Left ventricle myocardium superior (tissue), 1 donor: Measurements from ENCODE around the gene RPS15. TPM values are rescaled to one million over a fixed set of nuclear protein-coding genes. Genes with fewer than 3 reads are reported as not detected.
A peak's percentile ranks its signal among the peaks of the same experiment; 100 is the strongest.
"Not testable (repeated sequence)": the region's sequence is repeated elsewhere in the genome, so short reads cannot be mapped to it uniquely, and the experiment has no call there.

Source experiments
- ATAC-seq: fragments of 200-7000 bp; cut with Tn5 transposase; one replicate; pipeline ENCODE4 v1.9.1; 2020; ENCODE audit warnings: mild to moderate bottlenecking, moderate library complexity
- DNase-seq: peaks from one replicate; pipeline ENCODE4 v3.0.0-alpha.2; 2020
- intact Hi-C: fragments of 100-400 bp; cut with micrococcal nuclease; formaldehyde crosslinking; loops from one replicate; pipeline ENCODE4 v1.11.0; 2022
- total RNA-seq: library from RNA; stranded (reverse); fragmentation: NEBNext Ultra II Directional; extraction: Animal tissue kit (Norgen Biotek cat#: 25700); gene quantifications from one replicate; pipeline ENCODE4 v1.2.1, GENCODE V29; 2021
- donor health status: DM: no; HTN: yes; CAD: no; lungs with severe emphysema.

The RPS15 gene
- total RNA-seq, 1 donor from 2014 or later, result 625 TPM

DNA sequence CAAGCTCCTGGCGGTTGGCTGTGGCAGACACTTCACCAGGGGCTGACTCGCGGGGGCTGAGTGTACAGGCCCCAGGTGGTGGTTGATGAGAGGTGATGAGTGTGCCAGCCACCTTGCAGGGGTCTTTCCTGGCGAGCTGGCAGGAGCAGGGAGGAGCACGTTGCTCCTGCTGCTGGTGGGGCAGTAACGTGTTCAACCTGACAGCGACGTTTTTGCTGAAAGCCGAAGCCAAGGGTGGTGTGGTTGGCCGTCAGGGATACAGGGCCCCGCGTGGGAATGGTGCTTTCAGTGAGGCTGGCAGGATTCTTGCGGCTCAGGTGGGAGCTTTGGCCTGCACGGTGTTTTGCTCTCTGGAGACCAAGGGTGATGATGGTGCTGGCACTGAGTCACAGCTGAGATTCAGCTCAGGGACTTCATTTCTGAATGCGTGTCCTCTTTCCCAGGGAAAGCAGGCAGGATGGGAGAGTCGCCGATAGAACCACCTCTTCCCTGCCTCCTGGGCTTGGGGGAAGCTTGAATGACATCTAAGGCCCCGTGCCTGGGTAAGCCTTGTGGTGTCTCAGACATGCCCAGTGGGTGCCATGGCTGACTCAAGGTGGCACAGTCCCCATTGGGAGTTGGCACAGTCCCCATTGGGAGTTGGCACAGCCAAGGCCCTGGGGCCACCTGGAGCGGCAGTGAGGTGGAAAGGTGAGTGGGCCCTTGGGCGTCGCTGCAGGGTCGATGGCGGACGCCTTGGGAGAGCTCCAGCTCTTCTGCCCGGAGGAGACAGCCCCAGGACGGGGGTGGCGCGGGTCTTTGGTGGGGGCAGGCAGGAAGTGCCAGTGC, 22.0 kb upstream of the RPS15 start:
- DNase-seq, result no peak
- ATAC-seq, result no peak
- intact Hi-C loops, result no loop called here

DNA sequence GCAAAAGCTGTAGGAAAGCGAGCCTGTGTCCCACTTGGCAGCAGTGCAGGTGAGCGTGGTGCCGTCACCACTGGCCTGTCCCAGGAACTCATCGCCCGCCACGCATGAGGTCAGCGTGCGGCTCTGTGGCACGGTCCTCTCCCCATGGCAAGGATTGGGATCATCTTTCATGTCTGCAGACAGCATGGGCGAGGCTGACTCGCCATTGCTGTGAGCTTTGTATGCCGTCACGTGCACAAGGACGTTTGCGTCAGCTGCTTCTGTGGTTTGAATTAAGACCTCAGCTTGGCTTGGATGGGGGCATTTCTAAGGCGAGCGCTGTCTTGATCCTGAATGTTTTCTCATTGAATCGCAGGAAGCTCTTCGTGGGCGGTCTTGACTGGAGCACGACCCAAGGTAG, 21.1 kb upstream of the RPS15 start:
- intact Hi-C loops, result no loop called here
- DNase-seq, result no peak
- ATAC-seq, result no peak

DNA sequence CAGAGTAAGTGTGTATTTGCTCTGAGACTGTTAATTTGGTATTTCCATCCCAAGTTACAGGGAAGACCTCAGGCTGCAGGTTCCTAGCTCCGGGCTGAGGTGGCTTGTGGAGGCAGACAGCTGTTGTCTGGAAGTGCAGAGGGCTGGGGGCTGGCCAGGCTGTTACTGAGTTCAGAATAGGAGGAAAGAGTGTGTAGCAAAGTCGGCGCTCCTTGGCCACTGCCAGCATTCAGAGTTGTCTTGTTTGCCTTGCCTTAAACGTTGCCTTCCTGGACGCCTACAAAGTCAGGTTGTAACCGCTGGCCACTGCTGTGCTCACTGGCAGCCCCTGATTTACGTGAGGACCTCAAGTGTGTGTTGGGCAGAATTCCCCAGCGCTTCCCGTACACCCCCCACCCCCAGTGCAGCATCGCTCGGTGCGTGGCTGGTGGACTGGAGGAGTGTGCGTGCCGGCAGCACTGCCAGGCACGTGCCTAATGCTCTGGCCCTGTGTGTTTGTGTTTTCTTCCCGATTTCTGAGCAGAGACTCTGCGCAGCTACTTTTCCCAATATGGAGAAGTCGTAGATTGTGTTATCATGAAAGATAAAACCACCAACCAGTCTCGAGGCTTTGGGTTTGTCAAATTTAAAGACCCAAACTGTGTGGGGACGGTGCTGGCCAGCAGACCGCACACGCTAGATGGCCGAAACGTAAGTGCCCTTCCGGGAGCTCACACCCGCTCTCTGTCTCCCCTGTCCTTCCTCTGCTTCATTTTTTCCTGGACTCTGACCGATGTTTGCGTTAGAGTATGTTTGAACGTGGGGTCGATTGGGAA, 20.3 kb upstream of the RPS15 start:
- intact Hi-C loops, result no loop called here
- ATAC-seq, result peak; percentile 18
- DNase-seq, result no peak

DNA sequence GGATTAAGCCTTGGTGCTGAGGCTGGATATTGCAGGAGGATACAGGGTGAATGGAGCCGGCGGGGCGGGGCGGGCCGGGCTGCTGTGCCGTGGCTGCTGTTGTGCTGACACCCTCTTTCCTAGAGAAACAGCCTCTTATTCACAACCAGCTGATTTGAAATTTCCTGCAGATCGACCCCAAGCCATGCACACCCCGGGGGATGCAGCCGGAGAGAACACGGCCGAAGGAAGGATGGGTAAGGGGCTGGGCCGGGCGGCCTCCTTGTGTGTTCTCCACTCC, 19.8 kb upstream of the RPS15 start:
- no peak for DNase-seq
- intact Hi-C loops, result no loop called here
- ATAC-seq, result peak; percentile 1

DNA sequence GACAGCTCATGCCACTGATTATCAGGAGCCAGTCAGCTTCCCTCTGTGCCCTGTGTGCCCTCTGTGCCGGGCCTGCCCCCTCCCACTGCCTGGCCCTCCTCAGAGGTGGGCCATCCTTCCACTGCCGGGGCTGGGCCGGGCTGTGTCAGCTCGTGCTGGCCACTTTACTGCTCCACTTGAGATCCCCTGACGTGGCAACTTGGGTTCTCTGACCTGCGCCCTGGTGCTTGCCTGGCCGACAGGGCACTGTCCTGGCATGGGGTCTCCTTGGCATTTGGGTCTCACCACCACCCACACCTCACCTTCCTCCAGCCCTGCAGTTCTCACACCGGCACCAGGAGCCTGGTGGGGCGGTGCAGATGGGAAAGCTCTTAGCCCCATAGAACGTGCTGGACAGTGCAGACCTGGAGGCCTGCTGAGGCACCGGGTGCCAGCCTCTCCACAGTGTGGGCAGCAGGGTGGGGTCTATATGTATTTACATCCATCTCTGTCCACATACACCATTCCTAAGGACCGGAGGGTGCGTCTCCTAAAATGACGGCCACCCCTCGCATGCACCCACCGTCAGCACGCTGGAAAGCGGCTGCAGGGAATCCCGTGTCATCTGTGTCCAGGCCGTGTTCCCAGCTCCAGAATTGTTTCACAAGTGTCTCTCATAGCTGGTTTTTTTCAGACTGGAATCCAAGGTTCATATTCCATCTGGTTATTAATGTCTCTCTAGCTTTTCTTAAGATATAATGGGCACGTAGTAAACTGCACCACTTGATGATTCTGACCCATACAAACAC, 19.1 kb upstream of the RPS15 start:
- intact Hi-C loops, result no loop called here
- ATAC-seq (peak; percentile 69), DNase-seq (peak; percentile 46)

DNA sequence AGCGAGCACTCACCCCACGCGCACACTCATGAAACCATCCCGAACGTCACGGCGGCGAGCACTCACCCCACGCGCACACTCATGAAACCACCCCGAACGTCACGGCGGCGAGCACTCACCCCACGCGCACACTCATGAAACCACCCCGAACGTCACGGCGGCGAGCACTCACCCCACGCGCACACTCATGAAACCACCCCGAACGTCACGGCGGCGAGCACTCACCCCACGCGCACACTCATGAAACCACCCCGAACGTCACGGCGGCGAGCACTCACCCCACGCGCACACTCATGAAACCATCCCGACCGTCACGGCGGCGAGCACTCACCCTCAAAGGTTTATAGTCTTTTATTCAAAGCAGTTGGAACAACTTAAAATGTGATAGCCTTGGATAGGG, 18.1 kb upstream of the RPS15 start:
- ATAC-seq, intact Hi-C loops, DNase-seq: not testable (repeated sequence)

DNA sequence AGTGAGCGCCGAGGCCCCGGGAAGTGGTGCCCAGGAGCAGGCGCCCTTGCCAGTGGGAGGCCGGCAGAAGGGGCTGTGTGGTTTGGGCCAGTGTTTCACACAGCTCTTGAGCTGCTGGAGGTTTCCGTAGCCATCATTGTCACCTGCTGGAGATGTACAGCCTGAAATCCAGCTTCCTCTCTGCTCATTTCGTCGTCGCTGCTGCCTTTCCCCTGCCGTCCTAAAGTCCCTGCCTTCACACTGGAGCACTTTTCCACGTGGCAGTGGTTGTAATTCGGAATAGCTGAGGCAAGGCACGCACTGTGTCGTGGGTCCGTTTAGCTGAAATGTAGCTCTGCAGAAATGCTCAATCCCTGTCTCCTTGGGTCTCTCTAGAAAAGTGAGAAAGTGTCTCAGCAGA, 17.6 kb upstream of the RPS15 start:
- ATAC-seq (no peak), DNase-seq (no peak)
- intact Hi-C loops, result no loop called here

DNA sequence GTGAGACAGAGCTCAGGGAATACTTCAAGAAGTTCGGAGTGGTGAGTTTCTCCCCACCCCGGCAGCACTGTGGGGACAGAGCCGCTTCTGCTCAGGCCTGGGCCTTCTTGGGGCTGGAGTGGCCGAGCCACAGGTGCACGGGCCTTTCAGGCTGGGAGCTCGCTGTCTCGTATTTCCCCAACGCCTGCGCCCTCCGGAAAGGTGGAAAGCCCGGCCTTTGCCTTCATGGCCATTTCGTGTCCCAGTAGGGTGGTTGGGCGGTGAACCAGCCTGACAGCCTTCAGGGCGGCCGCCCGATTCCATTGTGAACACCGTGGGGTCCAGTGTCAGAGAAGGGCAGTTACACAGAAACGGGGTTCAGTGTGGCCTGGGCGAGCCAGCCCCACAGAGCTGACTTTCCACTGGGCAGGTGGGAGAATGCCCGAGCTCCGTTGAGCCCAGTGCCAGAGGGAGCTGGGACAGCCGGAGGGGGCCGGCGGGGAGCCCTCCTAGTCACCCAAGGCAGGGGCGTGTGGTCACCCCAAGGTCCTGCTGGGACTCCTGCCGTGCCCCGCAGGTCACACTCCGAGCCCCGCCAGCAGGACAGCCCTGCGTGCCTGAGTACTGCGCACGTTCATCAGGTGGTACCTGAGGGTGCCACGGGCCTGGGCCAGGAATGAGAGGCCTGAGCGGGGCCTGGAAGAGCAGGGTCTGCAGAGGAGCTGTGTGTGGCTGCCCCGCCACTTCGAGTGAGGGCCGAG, 16.8 kb upstream of the RPS15 start:
- no peak for ATAC-seq
- intact Hi-C loops, result no loop called here

DNA sequence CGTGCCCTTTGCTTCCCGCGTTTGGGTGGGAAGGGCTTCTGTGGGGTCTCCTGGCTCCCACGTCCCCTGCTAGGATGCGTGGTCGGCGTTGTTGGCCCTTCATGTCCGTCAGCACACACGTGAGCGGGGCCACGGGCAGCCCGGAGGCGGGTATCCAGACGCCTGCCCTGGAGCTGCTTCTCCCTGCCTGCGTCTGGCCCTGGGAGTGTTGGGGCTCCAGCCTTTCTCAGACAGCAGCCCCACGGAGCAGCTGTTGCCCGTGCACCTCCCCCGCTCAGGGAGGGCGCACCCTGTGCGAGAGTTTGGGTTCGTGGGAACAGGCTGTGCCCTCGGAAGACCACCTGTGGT, 16.3 kb upstream of the RPS15 start:
- intact Hi-C loops, result no loop called here
- no peak for DNase-seq
- ATAC-seq, result no peak

More for the DNA sequence above, 16.8 kb upstream of the RPS15 start:
- DNase-seq, result no peak

DNA sequence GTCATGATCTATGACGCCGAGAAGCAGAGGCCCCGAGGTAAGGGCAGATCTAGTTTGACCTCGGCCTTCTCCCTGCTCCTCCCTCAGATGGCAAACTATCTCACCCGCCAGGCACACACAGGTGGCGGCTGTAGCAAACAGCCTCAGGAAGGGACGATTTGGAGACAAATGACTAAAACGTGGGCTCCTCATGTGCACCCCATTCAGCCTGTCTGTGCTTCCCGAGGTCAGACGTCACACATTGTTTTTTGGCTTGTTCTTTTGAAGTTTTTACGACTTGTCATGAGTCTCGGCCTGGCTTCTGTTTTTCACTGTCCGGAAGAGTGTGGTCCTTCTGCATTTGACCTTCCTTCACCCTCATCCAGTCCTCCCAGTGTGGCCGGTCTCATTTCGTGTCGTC, 15.8 kb upstream of the RPS15 start:
- ATAC-seq (no peak), DNase-seq (no peak)
- intact Hi-C loops, result no loop called here

DNA sequence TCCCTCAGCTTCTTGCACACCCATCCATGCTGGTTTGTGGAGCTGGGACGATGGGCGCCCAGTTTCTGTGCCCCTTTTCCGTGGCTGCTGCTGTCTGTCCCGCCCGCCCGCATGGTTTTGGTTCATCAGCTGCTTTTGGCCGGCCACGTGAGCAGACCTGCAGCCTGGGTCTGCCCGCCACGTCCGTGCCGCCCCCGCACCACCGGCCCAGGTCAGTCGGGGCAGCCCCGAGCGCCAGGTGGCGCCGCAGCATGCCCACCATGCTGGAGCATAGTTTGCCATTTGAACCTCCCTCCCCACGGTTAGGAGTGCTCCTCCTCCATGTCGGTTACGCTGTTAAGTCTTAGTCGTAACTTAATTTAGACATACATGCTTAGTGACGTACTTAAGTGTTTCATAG, 15.3 kb upstream of the RPS15 start:
- DNase-seq, result no peak
- ATAC-seq, result no peak
- intact Hi-C loops, result no loop called here

DNA sequence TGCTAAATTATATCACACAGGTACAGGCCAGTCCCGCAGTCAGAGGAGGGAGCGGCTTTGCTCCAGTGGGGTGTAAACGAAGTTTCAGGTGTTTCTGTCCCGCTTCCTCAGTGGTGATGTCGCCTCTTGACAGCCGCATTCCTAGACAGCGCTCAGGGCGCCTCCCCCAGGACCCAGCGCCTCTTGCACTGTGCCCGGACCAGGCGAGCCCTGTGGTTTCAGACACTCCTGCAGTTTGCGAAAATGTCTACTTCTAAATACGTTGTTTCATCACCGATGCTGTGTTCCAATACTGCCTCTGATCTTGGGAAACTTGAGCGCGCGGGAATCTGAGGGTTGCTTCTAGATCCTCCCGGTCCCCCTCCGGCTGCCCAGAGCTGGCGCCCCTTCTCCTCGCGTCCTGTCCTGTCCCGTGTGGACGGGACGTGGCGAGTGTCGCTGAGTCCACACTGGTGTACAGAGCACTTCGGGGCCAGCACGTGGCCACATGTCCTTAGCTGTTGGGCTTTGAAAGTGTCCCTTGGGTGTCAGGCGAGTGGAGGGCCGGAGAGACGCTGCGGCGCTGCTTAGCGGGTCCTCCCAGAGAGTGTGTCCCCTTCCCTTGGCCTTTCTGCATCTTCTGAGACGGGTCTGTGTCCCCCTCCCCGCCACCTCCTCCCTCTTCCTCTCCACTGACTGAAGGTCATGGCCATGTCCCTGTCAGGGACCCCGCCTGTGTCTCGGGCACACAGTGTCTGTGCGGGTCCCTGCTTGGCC, 14.6 kb upstream of the RPS15 start:
- ATAC-seq, result no peak
- no peak for DNase-seq
- intact Hi-C loops, result no loop called here

DNA sequence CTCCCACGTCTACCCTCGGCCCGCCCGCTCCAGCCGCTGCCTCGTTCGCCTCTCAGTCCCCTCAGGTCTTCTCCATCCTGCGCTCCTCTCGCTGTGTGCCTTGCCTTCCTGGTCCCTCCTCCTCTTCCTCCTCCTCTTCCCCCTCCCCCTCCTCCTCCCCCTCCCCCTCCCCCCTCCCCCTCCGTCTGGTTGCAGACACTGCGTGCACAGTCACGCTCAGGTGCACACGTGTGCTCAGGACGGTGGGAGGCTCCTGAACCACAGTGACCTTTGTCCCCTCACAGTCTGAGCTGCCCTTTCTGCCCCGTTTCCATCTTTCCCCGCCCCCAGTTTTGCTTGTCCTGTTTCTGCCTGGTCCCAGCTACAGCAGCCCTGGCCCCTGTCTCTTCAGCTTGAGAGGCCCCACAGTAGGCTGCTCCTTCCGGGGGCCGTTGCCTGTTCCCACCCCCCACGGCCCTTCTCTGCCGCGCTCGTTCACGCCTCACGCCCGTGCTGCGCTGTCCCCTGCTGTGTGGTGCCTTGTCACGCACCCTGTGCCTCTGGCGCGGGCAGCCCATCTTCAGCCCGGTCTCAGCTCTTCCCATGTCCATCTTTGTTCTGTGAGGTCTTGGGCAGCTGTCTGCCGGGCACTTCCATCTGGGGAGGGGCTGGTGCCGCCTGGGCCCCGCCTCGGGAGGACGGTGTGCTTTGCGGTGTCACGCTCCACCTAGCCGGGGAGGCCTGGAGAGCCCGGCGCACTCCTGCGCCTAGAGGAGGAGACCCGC, 13.8 kb upstream of the RPS15 start:
- intact Hi-C loops, result no loop called here
- DNase-seq, result no peak
- no peak for ATAC-seq

DNA sequence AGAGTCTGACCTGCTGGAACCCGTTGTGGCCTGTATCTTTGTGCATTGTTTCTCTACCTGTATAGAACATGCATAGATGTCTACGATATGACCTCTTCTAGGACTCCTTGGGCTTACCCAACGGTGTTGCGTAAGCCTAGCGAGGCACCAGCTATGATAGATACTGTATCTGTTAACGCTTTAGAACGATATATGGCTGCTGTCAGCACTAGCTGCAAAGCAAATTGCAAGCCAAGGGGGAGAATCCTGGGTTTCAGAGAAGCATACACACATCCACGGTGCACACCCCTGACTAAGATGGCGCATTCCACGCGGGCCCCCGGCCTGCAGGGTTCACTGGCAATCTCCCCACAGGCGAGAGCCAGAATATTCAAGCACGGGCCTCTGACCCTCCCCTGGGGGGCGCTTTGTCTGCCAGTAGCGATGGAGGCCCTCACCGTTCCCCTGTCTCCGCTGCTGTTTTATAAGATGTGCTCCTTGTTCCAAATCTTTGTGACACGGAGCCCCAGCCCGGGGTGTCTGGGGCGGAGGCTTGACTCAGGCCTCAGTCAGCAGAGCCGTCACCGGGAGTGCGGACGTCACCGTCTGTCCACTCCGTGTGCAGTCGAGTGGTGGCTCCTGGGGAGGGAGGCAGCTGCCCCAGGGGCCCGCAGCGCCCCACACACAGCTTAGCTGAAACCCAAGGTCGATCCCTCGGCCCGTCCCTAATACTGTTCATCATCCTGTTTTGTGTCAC, 12.9 kb upstream of the RPS15 start:
- DNase-seq (no peak), ATAC-seq (no peak)
- intact Hi-C loops, result no loop called here

DNA sequence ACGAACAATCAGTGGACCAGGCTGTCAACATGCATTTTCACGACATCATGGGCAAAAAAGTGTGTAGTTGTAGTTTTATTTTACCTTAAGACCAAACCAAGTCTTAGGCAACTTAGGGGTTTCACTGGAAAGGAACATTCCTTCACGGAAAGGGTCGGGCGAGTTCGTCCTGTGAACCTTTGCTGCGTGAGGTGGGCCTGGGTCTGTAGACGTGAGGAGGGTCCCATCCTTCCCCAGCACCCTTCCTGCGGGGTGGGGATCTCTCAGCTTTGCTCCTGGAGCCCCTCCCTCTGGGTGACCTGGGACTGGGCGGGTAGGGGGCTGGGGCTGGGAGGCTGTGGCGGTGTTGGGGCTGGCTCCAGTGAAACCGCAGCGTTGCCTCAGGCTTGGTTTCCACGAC, 12.3 kb upstream of the RPS15 start:
- ATAC-seq, result no peak
- intact Hi-C loops, result no loop called here
- DNase-seq, result no peak

DNA sequence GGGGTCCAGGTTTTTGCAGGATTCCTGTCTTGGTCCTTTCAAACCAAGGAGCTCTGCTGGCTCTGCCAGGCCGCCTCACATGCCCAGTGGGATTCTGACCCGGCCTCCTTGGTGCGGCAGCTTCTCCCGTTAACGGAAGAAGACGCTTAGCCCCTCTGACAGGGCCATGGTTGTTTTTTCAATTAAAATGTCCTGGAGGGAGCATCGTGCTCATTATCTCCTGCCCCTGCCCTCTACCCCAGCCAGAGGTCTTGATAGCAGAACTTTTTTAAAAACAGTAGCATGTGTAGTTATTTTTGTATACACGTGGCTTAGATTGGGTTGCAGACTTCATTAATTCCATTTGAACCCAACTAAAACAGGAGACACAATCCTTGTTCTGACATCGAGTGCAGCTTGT, 11.5 kb upstream of the RPS15 start:
- intact Hi-C loops, result no loop called here
- no peak for ATAC-seq
- DNase-seq, result no peak

DNA sequence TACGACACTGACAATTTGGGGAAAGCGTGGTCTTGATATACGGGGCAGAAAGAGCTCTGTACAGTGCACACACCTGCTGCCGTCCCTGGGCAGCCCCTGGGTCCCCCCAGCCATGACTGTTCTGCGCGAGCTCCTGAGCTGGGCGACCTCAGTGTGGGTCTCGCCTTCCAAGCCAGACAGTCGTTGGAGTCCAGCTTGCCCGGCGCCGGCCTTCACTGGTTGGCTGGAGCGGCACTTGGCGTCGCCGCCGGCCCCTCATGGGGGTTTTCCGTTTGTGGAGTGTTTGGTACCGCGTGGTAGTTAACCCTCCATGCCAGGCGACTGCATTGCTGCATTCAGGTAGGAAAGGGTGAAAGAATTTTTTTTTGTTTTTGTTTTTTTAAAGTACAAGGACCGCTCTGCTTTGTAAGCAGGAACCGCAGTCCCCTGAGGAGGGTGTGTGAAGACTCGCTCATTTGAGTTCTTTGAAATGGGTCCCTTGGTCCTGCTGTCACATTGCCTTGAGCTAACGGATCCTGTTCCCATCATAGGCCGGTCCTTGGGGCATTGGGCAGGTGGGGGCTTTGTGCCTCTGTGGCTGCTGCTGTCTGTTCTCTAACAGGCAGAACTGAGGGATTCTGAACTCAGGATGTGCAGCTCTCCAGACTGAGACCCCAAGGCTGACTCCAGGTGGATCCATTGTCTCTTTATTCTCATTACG, 10.8 kb upstream of the RPS15 start:
- no peak for ATAC-seq
- DNase-seq, result no peak
- intact Hi-C loops, result no loop called here
